Right lung (tissue), 5 donors: ENCODE data around the gene MYRIP. TPM values are rescaled to one million over a fixed set of nuclear protein-coding genes. Genes with fewer than 3 reads are reported as not detected.
"Not testable (repeated sequence)": the region's sequence is repeated elsewhere in the genome, so short reads cannot be mapped to it uniquely, and the experiment has no call there.

Experiments
- DNase-seq, 2 donors: peaks; one replicate each; pipeline ENCODE4 v3.0.0-alpha.2; 2013
- polyA plus RNA-seq, 5 donors: library from polyadenylated mRNA; unstranded; fragments of 120-200 nt; gene quantifications; one replicate each; pipeline versions ENCODE4 v1.2.1 to v1.2.3, GENCODE V29; 2013; ENCODE audit warnings: inconsistent platforms in 1 of 5, low replicate concordance in 1 of 5; ENCODE audit not compliant: insufficient read length in 5 of 5, insufficient read depth in 1 of 5

The MYRIP gene
- polyA plus RNA-seq, 5 donors: 0.26 to 0.66 (median 0.33) TPM

- DNase-seq: no peak
Measured at GRCh38 chr3:39806820-39807219, 2.6 kb upstream of the MYRIP start.

- DNase-seq: no peak
Measured at GRCh38 chr3:39808467-39809180, 785 bp upstream of the MYRIP start.

- DNase-seq: no peak
Measured at GRCh38 chr3:39809995-39810595, 686 bp downstream of the MYRIP start.

- DNase-seq: no peak
Measured at GRCh38 chr3:39810647-39811161, 1.3 kb downstream of the MYRIP start.

GRCh38 chr3:39811561-39811960 is 2.2 kb downstream of the MYRIP start:
- no peak for DNase-seq

GRCh38 chr3:39812537-39812936 is 3.1 kb downstream of the MYRIP start:
- DNase-seq: no peak

GRCh38 chr3:39814007-39814406 is 4.6 kb downstream of the MYRIP start:
- no peak for DNase-seq

GRCh38 chr3:39819899-39820298 is 10.5 kb downstream of the MYRIP start:
- no peak for DNase-seq

- not testable (repeated sequence) for DNase-seq
Measured at GRCh38 chr3:39833764-39834163, 24.4 kb downstream of the MYRIP start.

- DNase-seq: no peak
Measured at GRCh38 chr3:39839484-39839883, 30.1 kb downstream of the MYRIP start.

GRCh38 chr3:39843440-39843839 is 34.0 kb downstream of the MYRIP start:
- no peak for DNase-seq

GRCh38 chr3:39848365-39848764 is 39.0 kb downstream of the MYRIP start:
- DNase-seq: no peak

GRCh38 chr3:39849992-39850715 is 40.7 kb downstream of the MYRIP start:
- no peak for DNase-seq

- no peak for DNase-seq
Measured at GRCh38 chr3:39850716-39851032, 41.3 kb downstream of the MYRIP start.

- no peak for DNase-seq
Measured at GRCh38 chr3:39855517-39855916, 46.1 kb downstream of the MYRIP start.

GRCh38 chr3:39869890-39870289 is 60.5 kb downstream of the MYRIP start:
- DNase-seq: no peak

GRCh38 chr3:39870706-39871105 is 61.3 kb downstream of the MYRIP start:
- no peak for DNase-seq

GRCh38 chr3:39879581-39879980 is 70.2 kb downstream of the MYRIP start:
- no peak for DNase-seq

- DNase-seq: no peak
Measured at GRCh38 chr3:39882111-39882510, 72.7 kb downstream of the MYRIP start.

- DNase-seq: no peak
Measured at GRCh38 chr3:39892068-39892467, 82.7 kb downstream of the MYRIP start.

GRCh38 chr3:39896184-39896583 is 86.8 kb downstream of the MYRIP start:
- DNase-seq: no peak

GRCh38 chr3:39900462-39901002 is 91.1 kb downstream of the MYRIP start:
- DNase-seq: no peak

GRCh38 chr3:39903253-39903652 is 93.8 kb downstream of the MYRIP start:
- no peak for DNase-seq
